Measurements from ENCODE around the gene BRSK1.

The BRSK1 gene

DNA sequence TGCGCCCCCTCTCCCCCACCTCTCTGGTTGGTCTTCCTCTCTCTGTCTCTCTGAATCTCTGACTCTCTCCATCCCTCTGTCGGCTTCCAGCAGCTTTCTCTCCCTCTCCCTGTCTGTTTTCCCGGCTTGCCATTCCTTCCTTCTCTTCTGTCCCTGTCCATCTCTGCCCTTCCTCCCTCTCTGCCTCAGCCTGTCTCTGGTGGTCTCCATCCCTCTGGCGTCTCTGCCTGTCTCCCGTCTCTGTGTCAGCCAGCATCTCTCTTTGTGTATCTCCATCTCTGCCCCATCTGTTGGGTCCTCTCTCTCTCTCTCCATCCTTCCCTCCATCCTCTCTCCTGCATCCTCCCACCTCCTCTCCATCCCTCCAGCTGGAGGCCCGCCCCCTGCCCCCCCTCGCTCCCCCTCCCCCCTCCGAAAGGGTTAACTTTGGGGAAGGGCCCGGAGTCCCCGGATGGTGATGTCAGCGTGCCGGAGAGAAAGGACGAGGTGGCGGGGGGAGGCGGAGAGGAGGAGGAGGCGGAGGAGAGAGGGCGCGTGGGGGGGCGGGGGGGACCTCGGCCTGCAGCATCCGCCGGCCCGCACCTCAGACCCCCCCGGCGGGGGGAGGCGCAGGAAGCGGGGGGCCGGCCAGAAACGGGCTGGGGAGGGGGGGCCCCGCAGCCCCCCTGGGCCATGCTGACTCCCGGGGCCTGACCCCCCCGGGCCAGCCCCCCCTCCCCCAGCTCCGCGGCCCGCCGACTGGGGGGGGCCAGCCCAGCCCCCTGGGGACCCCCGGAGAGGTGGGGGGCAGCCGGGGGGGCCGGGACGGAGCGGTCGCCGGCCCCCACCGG is at the start of gene BRSK1:
Gene BRSK1 (plus strand): TSS at position 450 of the 830 bp plus-strand sequence. CDS start 446 bp downstream, outside the sequence.
- peak; percentile 40 for DNase-seq (ENCODE audit: low read depth)

DNA sequence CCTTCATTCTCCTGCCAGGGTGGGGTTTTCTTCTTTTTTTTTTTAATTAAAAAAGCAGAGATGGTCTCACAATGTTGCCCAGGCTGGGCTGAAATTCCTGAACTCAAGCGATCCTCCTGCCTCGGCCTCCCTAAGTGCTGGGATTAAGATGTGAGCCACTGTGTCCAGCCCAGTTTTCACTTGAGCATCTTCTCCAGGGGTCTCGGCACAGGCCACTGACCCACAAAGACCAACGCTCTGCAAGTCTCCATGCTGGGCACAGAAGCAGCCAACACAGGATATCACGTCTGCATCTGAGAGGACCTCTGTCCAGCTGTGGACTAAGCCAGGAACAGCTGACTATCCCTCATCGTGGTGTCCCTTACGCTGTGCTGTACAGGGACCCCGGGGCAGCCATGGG is 45.8 kb upstream of the BRSK1 start:
- no peak for DNase-seq (ENCODE audit: low read depth)

GRCh38 chr19:55239004-55239403 is 44.8 kb upstream of the BRSK1 start:
- DNase-seq (ENCODE audit: low read depth), result no peak

GRCh38 chr19:55240713-55241020 is 43.1 kb upstream of the BRSK1 start:
- DNase-seq (ENCODE audit: low read depth), result no peak

GRCh38 chr19:55241143-55241934 is 42.5 kb upstream of the BRSK1 start:
- DNase-seq (ENCODE audit: low read depth), result no peak

DNA sequence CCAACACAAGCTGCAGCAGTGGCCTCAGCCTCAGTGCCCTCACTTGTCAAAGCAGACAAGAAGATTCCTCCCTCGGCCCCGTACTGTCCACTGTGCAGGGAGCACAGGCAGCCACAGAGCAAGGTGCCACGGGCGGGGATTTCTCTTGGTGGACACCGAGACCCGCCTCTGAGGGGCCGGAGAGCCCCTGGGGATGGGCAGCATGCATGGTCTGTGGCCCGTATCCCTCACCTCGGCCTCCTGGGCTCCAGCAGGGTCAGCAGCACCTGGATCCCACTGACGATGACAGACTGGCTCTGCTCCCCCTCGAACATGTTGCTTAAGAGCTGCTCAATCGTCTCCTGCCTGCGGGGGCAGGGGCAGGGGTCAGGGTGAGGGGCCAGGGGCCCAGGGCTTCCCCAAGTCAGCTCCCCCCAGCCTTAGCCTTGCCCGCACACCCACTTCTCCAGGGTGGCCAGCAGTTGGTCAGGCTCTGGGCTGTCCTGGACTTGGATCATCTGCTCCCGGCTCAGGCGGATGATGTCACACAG is 41.8 kb upstream of the BRSK1 start:
- DNase-seq (ENCODE audit: low read depth), result no peak

DNA sequence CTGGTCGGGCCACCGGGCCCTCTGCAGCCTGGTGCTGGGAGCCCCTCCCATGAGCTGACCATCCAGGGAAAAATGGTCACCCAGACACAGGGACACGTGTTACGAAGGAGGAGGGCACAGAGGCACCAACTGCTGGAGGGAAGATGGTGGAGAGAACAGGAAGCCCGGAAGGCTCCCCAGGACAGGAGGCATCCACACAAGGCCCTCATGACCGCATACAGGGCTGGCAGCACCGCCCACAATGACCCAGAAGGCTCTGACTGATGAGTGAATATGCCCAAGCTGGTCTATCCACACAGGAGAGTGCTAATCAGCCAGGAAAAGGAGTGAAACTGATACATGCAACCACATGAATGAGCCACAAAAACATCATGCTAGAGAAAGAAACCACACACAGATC is 41.3 kb upstream of the BRSK1 start:
- no peak for DNase-seq (ENCODE audit: low read depth)

GRCh38 chr19:55244004-55244680 is 39.7 kb upstream of the BRSK1 start:
- no peak for DNase-seq (ENCODE audit: low read depth)

- DNase-seq (ENCODE audit: low read depth), result no peak
Observed at GRCh38 chr19:55245236-55245904, 38.4 kb upstream of the BRSK1 start.

DNA sequence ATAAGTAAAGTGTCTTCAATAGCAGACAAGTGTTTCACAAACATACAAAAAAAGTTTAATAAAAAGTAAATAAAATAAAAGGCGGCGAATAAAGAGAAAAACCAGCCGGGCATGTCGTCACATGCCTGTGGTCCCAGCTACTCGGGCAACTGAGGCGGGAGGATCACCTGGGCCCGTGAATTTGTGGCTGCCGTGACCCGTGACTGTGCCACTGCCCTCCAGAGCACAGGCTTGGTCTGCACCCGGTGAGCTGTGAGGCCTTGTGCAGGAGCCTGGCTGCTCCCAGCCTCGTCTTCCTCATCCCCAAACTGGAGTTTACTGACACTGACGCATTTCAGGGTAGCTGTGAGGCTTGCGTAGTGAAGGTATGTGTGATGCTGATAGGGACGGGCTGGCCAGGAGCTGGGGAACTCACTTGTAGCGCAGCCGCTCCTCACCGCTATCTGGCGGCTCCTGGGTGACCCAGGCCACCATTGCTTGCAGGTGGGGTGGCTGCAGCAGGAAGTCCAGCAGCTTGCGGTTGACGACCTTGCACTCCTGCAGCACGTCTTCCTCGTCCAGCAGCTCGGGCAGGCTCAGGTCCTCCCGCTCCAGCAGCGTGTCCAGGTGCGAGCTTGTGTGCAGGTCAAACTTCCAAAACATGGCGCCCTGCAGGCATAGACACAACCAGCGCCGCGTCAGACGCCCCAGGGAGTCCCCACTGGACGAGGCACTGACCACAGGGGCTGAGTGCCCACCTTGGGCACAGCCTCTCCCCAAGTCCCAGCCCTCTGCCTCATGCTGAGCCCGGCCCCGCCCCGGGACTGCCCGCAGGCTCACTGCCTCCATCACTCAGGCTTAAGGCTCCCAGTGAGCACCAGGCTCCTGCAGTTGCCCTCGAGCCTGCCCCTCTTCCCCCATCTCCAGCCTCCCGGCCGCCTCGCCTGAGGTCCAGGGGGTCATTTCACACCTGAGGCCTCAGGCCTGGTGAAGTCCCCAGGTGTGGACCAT is 37.0 kb upstream of the BRSK1 start:
- no peak for DNase-seq (ENCODE audit: low read depth)

DNA sequence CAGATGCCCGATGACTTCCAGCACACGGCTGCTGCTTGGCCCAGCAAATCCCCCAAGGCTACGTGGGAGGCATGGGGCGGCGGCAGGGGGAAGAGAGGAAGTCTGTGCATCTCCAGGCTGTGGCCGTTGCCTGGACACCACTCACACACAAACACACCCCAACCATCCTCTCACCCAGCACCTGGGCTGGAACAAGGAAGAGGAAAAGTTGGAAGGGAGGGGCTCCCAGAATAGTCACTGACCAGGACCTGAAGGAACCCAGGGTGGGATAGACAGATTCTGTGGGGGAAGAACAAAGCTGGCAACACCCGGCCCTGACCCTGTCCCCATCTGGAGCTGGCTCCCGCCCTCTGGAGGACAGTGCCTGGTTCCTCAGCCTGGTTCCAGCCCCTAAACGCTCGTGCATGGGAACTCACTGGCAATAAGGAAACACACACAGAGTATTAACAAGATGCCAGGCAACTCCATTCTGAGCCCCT is 36.1 kb upstream of the BRSK1 start:
- no peak for DNase-seq (ENCODE audit: low read depth)

- no peak for DNase-seq (ENCODE audit: low read depth)
Observed at GRCh38 chr19:55248166-55248675, 35.6 kb upstream of the BRSK1 start.

- no peak for DNase-seq (ENCODE audit: low read depth)
Observed at GRCh38 chr19:55248704-55249103, 35.1 kb upstream of the BRSK1 start.

- no peak for DNase-seq (ENCODE audit: low read depth)
Observed at GRCh38 chr19:55249841-55250240, 34.0 kb upstream of the BRSK1 start.

DNA sequence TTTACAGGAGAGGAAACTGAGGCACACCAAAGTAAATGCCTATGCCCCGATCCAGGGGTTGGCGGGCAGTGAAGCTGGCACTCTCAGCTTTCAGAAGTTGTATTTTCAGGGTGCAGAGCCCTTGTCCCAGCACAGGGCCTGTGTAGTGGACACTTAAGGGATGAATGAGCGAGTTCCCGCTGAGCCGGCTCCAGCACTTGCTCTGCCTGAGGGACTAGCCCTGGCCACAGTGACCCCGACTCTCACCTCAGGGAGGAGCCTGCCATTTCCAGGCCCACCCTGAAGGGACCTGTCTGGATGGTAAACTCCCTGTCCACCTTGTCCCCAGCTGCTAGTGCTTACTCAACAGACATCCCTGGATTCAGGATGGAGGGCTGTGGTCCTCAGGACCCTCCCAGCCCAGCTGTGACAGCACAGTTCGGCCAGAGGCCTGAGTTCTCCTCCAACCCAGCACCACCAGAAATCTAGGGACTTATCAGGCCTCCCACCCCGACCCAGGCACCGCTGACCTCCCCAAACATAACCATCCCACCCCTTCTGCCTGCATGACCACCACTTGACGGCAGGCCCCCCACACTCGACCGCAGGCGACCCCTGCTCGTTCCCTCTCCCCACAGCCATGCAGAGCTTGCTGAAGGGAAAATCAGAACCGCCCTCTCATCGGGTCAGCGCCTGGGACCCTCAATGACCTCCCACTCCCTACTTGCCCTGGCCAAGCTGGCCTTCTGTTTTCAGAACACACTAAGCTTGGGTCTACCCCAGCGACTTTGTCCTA is 33.3 kb upstream of the BRSK1 start:
- DNase-seq (ENCODE audit: low read depth), result no peak

- peak; percentile 34 for DNase-seq (ENCODE audit: low read depth)
Observed at GRCh38 chr19:55251341-55252081, 32.3 kb upstream of the BRSK1 start.

- DNase-seq (ENCODE audit: low read depth), result no peak
Observed at GRCh38 chr19:55252760-55253663, 30.8 kb upstream of the BRSK1 start.
